Fibroblast of lung (primary cell): Measurements from ENCODE around the gene FBXO46. TPM values are rescaled to one million over a fixed set of nuclear protein-coding genes. Genes with fewer than 3 reads are reported as not detected.
"Not testable (repeated sequence)": the region's sequence is repeated elsewhere in the genome, so short reads cannot be mapped to it uniquely, and the experiment has no call there.

ENCODE experiments used
- DNase-seq, 2 donors: peaks; one replicate each; pipeline versions ENCODE4 v3.0.0 to v3.0.0-alpha.2; 2010; ENCODE audit warnings: low read depth in 2 of 2
- H2AFZ ChIP-seq: 2 replicates; pipeline ENCODE4 v1.5.1; 2012; ENCODE audit warnings: low read length, control low read depth, inconsistent platforms
- H3K27ac ChIP-seq: 2 replicates; pipeline ENCODE4 v1.5.1; 2011; ENCODE audit warnings: low read length, control low read depth; ENCODE audit not compliant: insufficient read depth
- H3K27me3 ChIP-seq: 2 replicates; pipeline ENCODE4 v1.5.1; 2011; ENCODE audit warnings: mild to moderate bottlenecking, low read length; ENCODE audit not compliant: control insufficient read depth, insufficient read depth
- H3K36me3 ChIP-seq: 2 replicates; pipeline ENCODE4 v1.5.1; 2011; ENCODE audit warnings: low read length; ENCODE audit not compliant: control insufficient read depth, insufficient read depth
- H3K4me1 ChIP-seq: 2 replicates; pipeline ENCODE4 v1.5.1; 2011; ENCODE audit warnings: low read length; ENCODE audit not compliant: control insufficient read depth, insufficient read depth; ENCODE audit errors: extremely low read depth
- H3K4me2 ChIP-seq: 2 replicates; pipeline ENCODE4 v1.5.1; 2011; ENCODE audit warnings: low read length, control low read depth; ENCODE audit not compliant: insufficient read depth; ENCODE audit errors: extremely low read depth
- H3K4me3 ChIP-seq, 4 experiments: fragments of 200-600 bp in 1 of 4; sonication (generic) in 1 of 4; replicated peaks in 1 of 4; 2 replicates each; pipeline ENCODE4 v1.5.1; 2011 to 2016; ENCODE audit warnings: low read length in 4 of 4, low read depth in 3 of 4, mild to moderate bottlenecking in 3 of 4, control low read depth in 2 of 4, inconsistent platforms in 1 of 4, mixed read lengths in 1 of 4; ENCODE audit not compliant: insufficient read depth in 1 of 4; ENCODE audit errors: control extremely low read depth in 1 of 4
- H3K79me2 ChIP-seq: 2 replicates; pipeline ENCODE4 v1.5.1; 2012; ENCODE audit warnings: mild to moderate bottlenecking, low read length, inconsistent platforms; ENCODE audit not compliant: control insufficient read depth, insufficient read depth
- H3K9ac ChIP-seq: 2 replicates; pipeline ENCODE4 v1.5.1; 2011; ENCODE audit warnings: mild to moderate bottlenecking, low read length, control low read depth; ENCODE audit not compliant: insufficient read depth
- H3K9me3 ChIP-seq: 2 replicates; pipeline ENCODE4 v1.5.1; 2012; ENCODE audit warnings: low read depth, low read length; ENCODE audit not compliant: control insufficient read depth, insufficient read depth
- H4K20me1 ChIP-seq: 2 replicates; pipeline ENCODE4 v1.5.1; 2011; ENCODE audit warnings: low read length; ENCODE audit not compliant: control insufficient read depth, insufficient read depth; ENCODE audit errors: extremely low read depth
- CTCF ChIP-seq, 2 donors: IDR thresholded peaks in 1 of 2; conservative IDR thresholded peaks in 1 of 2; 1 replicate in 1 of 2; 2 replicates in 1 of 2; pipeline ENCODE4 v1.5.1; 2011 to 2012; ENCODE audit warnings: low read length in 2 of 2, control low read depth in 1 of 2, inconsistent platforms in 1 of 2, low read depth in 1 of 2, mild to moderate bottlenecking in 1 of 2
- EZH2 ChIP-seq: IDR thresholded peaks from 2 replicates; pipeline ENCODE4 v1.5.1; 2012; ENCODE audit warnings: low read length, control low read depth, mild to moderate bottlenecking; ENCODE audit errors: missing control alignments
- polyA plus RNA-seq, 2 donors: library from polyadenylated mRNA; depleted of rRNA in 1 of 2; stranded (reverse) in 1 of 2; unstranded in 1 of 2; fragments of >200 nt; gene quantifications; 2 replicates each; pipeline ENCODE4 v1.2.1, GENCODE V29; 2011 to 2012; ENCODE audit warnings: missing spikeins in 1 of 2
- total RNA-seq: library from RNA; depleted of rRNA; stranded (reverse); fragments of >200 nt; gene quantifications from 2 replicates; pipeline ENCODE4 v1.2.1, GENCODE V29; 2014

The FBXO46 gene
- total and polyA plus RNA-seq, 2 donors (not counting 1 experiment from before 2014, with no cell fraction given), result 2.0 to 3.3 TPM

DNA sequence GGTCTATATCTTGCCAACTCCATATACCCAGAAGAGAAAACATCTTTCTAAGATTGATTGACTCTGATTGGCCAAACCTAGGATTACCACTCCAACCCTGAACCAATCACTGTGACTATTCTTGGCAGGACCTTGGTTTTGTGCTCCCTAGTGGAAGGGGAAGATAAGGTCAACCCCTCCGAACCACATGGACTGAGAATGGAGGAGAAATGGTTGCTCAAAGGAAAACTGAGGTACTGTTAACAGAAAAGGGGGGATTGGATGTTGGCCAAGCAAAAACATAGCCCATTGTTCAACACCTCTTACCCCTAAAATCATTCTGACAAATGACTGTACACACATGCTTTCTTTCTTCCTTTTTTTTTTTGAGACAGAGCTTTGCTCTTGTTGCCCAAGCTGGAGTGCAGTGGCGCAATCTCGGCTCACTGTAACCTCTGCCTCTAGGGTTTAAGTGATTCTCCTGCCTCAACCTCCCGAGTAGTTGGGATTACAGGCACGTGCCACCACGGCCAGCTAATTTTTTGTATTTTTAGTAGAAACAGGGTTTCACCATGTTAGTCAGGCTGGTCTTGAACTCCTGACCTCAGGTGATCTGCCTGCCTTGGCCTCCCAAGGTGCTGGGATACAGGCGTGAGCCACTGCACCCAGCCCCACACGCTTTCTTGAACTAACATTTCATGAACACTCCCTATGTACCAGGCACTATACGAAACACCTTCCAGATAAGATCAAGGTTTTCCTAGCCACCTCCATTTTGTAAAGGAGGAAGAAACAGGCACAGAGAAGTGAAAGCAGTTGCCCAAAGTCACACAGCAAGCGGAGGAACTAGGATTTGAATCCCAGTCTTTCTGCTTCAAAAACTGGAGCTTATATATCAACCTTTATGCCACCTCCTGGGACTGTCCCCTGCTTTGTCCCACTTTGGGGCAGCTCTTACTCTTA, 9.1 kb upstream of the FBXO46 start:
- Histone ChIP-seq H3K9ac (no peak overlapping the region), H4K20me1 (no peaks in the 10 kb centered on the region), H3K9me3 (no peaks in the 10 kb centered on the region), H3K4me2 (no peak overlapping the region), H3K36me3 (no peaks in the 10 kb centered on the region), H3K27ac (no peak overlapping the region), H3K4me3 (no peak overlapping the region), H2AFZ (no peak overlapping the region), H3K4me1 (no peaks in the 10 kb centered on the region), H3K79me2 (no peaks in the 10 kb centered on the region), H3K27me3 (peaks cover 7% of the 10 kb centered on the region)
- TF ChIP-seq CTCF (conservative IDR thresholded peaks at IDR 0.05 in 1 of 2, IDR thresholded peaks at IDR 0.05 in 1 of 2; ENCODE audit: low read depth in 1 of 2, low read length in 2 of 2) (no peak), EZH2 (no peak)
- no peak for DNase-seq

- H3K27me3 ChIP-seq, result no peaks in the 10 kb centered on the region
- peaks cover 15% of the 10 kb centered on the region for H3K79me2 ChIP-seq
- H3K9ac ChIP-seq, result no peak within 1 kb of the TSS
- no peaks in the 10 kb centered on the region for H4K20me1 ChIP-seq
- TF ChIP-seq CTCF (conservative IDR thresholded peaks at IDR 0.05 in 1 of 2, IDR thresholded peaks at IDR 0.05 in 1 of 2; ENCODE audit: low read depth in 1 of 2, low read length in 2 of 2) (no peak), EZH2 (no peak)
- DNase-seq, result no peak
- no peak within 1 kb of the TSS for H3K27ac ChIP-seq
- no peak within 1 kb of the TSS for H3K4me2 ChIP-seq
- no peak within 1 kb of the TSS for H2AFZ ChIP-seq
- no peak within 1 kb of the TSS for H3K4me3 ChIP-seq
- H3K4me1 ChIP-seq, result no peaks in the 10 kb centered on the region
- H3K9me3 ChIP-seq, result no peaks in the 10 kb centered on the region
- no peaks in the 10 kb centered on the region for H3K36me3 ChIP-seq
Measured at GRCh38 chr19:45733160-45733810, 2.6 kb upstream of the FBXO46 start, which contains the start of gene MEIOSIN. TSS of gene MEIOSIN (plus strand) at chr19:45733439. CDS start at chr19:45735377, 1,938 bp downstream.

GRCh38 chr19:45729800-45730290, 851 bp downstream of the FBXO46 start:
- no peaks in the 10 kb centered on the region for H3K9me3 ChIP-seq
- peaks cover 23% of the 10 kb centered on the region for H3K79me2 ChIP-seq
- peak overlapping the region; percentile 79 to 94 (median 86) for H3K4me3 ChIP-seq
- no peak overlapping the region for H2AFZ ChIP-seq
- DNase-seq, result no peak
- H3K4me2 ChIP-seq, result peak overlapping the region; percentile 79
- no peak for TF ChIP-seq CTCF (conservative IDR thresholded peaks at IDR 0.05 in 1 of 2, IDR thresholded peaks at IDR 0.05 in 1 of 2; ENCODE audit: low read depth in 1 of 2, low read length in 2 of 2)
- no peak for TF ChIP-seq EZH2
- peak overlapping the region; percentile 76 for H3K9ac ChIP-seq
- no peaks in the 10 kb centered on the region for H4K20me1 ChIP-seq
- H3K27ac ChIP-seq, result peak overlapping the region; percentile 56
- no peaks in the 10 kb centered on the region for H3K27me3 ChIP-seq
- H3K36me3 ChIP-seq, result no peaks in the 10 kb centered on the region
- H3K4me1 ChIP-seq, result no peaks in the 10 kb centered on the region

DNA sequence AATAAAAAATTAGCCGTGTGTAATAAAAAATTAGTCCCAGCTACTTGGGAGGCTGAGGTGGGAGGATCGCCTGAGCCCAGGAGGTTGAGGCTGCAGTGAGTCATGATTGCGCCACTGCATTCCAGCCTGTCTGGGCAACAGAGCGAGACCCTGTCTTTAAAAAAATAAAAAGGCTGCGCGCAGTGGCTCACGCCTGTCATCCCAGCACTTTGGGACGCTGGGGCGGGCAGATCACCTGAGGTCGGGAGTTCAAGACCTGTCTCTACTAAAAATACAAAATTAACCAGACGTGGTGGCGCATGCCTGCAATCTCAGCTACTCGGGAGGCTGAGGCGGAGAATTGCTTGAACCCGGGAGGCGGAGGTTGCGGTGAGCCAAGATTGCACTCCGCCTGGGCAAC, 2.0 kb downstream of the FBXO46 start:
- H2AFZ ChIP-seq, H3K4me2 ChIP-seq, DNase-seq, H4K20me1 ChIP-seq, H3K4me3 ChIP-seq, H3K9me3 ChIP-seq, H3K9ac ChIP-seq, H3K36me3 ChIP-seq, H3K4me1 ChIP-seq, H3K27me3 ChIP-seq, H3K27ac ChIP-seq: not testable (repeated sequence)
- peaks cover 23% of the 10 kb centered on the region for H3K79me2 ChIP-seq
